ENCODE results near the gene TIPIN.
"Not testable (repeated sequence)": the region's sequence is repeated elsewhere in the genome, so short reads cannot be mapped to it uniquely, and the experiment has no call there.

Gene TIPIN

DNA sequence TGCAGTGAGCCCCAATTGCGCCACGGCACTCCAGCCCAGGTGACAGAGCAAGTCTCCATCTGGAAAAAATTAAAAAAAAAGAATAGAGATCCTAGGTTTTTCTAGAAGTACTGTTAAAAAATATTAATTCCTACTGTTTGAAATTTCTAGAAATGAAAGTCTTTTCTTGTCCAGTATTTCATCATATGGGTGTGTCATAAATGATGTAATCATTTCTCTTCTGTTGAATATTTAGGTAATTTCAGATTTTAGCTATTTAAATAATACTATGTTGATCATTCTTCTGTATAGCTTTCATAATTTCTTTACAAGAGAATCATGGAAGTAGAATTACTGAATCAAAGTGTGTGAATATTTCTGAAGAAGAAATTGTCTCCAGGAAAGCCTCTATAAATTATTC is 24.9 kb upstream of the TIPIN start:
- not testable (repeated sequence) for DNase-seq

DNA sequence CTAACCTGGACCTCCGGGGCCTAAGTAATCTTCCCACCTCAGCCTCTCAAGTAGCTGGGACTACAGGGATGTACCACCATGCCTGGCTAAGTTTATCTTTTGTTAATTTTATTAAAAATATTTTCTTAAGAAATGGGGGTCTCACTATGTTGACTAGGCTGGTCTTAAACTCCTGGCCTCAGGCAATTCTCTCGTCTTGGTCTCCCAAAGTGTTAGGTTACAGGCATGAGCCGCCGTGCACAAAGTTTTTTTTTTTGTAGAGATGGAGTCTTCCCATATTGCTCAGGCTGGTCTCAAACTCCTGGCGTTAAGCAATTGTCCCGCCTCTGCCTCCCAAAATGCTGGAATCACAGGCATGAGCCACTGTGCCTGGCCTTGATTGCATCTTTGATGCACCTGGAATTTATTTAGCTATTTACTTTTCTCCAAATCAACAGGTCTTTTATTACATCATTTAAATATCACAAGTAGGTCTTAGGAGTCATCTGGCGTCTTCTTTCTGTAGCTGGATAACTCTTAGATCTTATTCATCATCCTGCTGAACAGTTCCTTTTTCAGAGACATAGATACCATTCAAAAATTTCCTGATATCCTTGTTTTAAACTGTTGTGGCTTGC is 22.4 kb upstream of the TIPIN start:
- DNase-seq, result no peak

DNA sequence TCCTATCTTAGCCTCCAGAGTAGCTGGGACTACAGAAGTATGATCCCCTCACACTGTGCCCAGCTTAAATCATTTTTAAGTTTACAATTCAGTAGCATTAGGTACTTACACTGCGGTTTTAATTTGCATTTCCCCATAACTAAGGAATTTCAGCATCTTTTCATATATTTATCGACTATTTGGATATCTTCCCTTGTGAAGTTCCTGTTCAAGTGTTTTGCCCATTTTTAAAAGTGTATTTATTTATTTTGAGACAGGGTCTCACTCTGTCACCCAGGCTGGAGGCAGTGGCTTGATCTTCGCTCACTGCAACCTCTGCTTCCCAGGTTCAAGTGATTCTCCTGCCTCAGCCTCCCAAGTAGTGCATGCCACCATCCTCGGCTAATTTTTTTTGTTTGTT is 17.7 kb upstream of the TIPIN start:
- no peak for DNase-seq

DNA sequence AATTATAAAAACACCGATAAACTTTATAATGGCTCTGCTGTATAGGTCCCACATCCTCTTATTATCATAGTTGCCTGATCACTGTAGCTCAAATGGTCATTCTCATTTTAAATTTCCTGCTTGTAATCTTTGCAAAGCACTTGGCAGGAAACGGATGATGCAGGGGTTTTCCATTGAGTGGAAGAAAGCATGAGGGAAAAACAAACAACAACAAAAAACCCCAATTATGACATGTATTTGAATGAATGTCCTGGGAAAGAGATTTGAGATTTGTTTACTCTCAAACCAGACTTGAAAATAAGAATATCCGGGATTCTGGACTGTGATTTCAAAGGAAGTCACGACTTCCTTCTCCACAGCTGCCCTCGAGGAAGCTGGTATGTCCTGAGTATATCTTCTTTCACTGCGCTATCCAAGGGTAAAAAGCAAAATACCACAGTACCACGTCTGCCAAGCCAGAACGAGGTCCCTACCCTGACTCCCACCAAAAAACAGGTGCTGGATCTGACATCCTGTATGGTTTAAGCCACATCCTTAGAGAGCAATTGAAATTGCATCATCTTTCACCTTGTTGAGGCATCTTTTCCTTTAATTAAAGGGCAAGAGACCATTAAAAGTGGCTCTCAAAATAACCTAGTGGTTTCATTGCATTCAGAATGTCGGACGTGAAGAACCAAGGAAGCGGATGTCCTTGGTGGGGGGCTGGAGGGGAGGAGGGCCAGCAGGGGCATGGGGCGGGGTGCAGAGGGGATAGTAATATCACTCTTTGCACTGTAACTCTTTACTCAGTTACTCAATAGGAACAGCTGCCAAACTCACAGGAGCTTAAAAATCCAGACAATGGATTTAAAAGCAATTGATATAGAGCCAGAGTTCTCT is 13.5 kb upstream of the TIPIN start:
- peak; percentile 59 for DNase-seq

DNA sequence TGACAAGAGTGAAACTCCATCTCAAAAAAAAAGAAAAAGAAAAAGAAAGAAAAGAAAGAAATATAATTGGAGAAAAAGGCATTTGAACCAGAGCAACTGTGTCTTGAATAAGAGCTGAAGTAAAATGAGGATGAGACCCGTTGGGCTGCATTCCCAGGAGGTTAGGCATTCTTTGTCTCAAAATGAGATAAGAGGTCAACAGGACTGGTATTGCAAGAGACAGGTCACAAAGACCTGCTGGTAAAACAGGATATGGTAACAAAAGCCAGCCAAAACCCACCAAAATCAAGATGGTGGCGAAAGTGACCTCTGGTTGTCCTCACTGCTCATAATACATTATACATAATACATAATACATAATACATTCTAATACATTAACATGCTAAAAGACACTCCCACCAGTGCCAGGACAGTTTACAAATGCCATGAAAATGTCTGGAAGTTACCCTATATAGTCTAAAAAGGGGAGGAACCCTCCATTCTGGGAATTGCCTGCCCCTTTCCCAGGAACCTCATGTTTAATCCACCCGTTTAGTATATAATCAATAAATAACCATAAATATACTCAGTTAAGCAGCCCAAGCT is 8.6 kb upstream of the TIPIN start:
- DNase-seq, result no peak

DNA sequence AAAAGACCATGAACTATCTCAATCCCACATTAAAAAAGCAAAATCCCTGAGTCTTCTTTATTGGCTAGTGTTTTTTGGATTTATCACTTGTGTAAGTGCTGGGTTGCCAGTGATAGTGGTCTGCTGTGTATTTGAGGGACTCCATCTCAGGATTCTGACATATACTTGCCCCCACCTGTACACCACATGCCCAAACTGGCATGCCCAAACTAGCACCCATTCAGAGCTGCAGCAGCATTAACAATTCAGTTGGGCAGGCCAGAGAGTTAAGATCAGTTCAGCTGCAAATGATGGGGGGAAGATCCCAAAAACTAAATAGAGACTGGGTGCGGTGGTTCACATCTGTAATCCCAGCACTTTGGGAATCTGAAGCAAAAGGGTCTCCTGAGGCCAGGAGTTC is 6.3 kb upstream of the TIPIN start:
- no peak for DNase-seq

DNA sequence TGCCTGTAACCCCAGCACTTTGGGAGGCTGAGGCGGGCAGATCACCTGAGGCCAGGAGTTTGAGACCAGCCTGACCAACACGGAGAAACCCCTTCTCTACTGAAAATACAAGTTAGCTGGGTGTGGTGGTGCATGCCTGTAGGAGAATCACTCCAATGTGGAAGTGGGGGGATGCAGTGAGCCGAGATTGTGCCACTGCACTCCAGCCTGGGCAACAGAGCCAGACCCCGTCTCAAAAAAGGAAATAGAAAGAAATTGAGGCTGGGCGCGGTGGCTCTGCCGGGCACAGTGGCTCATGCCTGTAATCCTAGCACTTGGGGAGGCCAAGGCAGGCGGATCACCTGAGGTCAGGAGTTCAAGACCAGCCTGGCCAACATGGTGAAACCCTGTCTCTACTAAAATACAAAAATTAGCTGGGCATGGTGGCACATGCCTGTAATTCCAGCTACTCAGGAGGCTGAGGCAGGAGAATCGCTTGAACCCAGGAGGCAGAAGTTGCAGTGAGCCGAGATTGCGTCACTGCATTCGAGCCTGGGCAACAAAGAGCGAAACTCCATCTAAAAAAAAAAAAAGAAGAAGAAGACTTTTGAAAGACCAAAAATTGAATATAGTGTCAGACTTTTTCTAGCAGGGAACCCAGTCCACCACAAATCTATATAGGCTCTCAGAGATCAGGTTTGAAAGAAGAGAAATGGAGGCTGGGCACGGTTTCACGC is 5.4 kb upstream of the TIPIN start:
- not testable (repeated sequence) for DNase-seq

DNA sequence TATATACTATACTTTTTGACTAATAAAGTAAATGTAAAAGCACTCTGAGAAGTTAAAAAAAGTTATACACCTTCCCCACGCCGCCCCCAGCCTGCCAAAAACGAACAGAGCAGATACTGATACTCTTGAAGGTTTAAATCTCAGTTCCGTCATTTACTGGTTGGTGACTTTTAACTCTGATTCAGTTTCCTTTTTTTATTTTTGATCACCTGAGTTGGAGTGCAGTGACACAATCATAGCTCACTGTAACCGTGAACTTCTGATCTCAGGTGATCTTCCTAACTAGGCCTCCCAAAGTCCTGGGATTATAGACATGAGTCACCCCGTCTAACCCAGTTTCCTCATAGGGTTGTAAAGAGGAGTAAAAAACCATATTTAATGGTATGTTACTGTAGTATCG is 3.3 kb upstream of the TIPIN start:
- no peak for DNase-seq

DNA sequence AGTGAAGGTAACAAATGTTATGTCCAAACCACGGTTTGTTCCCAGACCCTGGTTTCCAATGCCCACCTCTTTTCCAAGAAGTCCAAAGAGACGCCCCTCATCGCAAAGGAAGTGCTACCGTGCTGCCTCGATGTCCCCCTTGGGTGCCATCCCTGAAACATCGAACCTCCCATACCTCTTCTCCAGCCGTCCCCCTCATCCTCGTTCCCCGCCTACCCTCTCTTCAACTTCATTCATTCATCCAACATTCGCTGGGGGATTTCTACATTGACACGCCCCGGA is 467 bp downstream of the TIPIN start:
- no peak for DNase-seq

DNA sequence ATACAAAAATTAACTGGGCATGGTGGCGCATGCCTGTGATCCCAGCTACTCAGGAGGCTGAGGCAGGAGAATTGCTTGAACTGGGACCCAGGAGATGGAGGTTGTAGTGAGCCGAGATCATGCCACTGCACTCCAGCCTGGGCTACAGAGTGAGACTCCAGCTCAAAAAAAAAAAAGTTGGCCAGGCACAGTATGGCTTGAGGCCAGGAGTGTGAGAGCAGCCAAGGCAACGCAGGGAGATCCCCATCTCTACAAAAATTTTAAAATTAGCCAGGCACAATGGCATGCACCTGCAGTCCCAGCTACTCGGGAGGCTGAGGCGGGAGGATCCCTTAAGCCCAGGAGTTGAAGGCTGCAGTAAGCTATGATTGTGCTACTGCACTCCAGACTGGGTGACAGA is 8.0 kb downstream of the TIPIN start:
- not testable (repeated sequence) for DNase-seq

DNA sequence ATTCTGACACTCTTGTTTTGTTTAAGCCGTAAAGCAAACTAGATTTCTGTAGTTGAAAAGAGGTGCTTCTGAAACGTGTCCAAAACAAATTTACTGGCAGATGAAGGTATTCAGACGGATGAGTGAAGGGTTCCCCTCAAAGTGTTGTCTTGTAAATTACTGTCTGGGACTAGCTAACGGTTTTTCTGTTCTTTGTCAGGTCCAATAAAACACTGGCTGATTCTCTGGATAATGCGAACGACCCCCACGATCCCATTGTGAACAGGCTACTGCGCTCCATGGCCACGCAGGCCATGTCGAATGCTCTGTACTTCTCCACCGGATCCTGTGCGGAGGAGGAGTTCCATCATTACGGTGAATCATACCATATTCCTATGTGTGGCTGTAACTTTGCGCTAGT is 27.7 kb downstream of the TIPIN start:
- DNase-seq, result no peak

DNA sequence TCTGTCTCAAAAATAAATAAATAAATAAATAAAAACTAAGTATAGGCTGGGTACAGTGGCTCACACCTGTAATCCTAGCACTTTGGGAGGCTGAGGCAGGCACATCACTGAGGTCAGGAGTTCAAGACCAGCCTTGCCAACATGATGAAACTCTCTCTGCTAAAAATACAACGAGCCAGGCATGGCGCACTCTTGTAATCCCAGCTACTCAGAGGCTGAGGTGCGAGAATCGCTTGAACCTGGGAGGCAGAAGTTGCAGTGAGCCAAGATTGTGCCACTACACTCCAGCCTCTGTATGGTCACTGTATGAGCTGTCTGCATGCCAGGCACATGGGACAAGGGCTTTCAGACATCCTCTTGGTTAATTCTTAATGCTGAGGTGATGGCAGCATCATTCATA is 28.7 kb downstream of the TIPIN start:
- no peak for DNase-seq

DNA sequence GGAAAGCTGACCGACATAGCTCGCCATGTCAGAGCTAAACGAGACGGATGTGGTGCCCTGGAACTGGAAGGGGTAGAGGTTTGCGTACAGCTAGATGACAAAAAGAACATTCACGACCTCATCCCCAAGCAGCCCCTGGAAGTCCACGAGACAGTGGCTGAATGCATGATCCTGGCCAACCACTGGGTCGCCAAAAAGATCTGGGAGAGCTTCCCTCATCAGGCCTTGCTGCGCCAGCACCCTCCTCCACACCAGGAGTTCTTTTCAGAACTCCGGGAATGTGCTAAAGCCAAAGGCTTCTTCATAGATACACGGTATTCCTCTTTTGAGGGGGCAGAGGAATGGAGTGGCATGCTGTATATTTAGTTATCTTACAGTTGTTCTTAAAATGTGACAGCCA is 30.4 kb downstream of the TIPIN start:
- no peak for DNase-seq

DNA sequence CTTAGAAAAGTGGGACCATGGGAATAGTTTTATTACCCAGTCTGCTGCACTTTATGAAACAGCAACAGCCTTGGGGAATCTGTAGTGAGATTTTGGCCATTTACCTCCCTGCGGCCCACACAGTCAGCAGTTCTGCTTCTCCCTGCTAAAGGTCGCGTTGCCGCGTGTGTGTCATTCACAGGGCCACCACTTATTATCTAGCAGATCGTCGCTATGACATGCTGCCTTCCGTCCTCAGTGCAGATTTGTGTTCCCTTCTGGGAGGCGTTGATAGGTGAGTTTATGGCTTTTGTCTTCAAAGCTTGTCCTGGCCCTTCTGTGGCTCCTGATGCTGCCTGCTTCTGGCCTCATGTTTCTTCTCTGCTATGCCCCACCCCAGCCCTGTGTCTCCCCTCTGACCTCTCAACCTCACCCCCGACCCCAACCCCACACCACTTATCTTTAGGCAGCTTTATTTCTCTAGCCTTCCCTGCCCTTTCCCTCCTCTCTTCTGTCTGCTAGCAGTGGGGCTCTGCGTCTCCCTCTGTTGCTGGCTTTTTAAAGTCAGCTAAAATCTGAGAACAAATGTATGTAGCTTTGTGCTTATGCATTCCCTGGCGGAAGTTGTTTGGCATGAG is 33.1 kb downstream of the TIPIN start:
- no peak for DNase-seq

DNA sequence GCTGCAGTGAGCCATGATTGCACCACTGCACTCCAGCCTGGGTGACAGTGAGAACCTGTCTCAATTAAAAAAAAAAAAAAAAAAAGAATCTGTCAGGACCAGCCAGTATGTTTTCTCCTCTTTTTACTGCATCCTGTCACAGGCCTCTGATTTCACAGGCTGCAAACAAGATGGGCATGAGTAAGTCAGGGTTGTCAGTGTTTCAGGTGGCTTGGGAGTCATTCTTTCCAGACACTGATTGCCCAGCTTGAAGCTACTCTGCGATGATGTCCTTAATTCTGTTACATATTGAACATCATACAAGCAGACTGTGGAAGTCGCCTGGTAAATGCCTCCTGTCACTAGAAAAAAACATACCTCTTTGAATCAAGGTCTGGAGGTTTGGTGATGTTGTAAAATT is 44.3 kb downstream of the TIPIN start:
- no peak for DNase-seq

DNA sequence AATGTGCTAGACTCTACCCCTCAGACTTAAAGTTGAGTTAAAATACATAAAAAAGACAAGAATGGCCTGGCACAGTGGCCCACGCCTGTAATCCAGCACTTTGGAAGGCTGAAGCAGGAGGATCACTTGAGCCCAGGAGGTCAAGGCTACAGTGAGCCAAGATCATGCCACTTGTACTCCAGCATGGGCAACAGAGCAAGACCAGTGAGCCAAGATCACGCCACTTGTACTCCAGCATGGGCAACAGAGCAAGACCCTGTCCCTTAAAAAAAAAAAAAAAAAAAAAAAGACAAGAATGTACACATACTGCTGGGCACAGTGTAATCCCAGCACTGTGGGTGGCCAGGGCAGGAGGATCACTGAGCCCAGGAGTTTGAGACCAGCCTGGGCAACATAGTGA is 45.7 kb downstream of the TIPIN start:
- no peak for DNase-seq

DNA sequence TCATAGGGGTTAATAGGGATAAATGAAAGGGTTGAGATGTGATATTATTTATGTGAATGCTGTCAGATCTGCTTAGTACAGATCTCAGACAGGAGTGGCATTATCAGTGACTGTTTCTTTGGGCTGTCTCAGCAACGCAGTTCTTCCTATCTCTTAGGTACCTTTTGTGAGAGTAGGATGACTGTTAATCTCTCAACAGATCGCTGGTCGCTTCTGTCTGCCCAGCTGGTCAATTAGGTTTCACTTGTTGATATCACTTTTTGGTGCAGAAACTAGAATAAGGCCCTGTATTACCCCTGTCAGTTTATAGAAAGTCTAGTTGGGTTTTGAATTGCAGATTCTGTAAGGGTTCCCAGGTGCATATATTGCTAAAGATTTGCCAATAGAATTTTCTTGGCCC is 46.7 kb downstream of the TIPIN start:
- no peak for DNase-seq

DNA sequence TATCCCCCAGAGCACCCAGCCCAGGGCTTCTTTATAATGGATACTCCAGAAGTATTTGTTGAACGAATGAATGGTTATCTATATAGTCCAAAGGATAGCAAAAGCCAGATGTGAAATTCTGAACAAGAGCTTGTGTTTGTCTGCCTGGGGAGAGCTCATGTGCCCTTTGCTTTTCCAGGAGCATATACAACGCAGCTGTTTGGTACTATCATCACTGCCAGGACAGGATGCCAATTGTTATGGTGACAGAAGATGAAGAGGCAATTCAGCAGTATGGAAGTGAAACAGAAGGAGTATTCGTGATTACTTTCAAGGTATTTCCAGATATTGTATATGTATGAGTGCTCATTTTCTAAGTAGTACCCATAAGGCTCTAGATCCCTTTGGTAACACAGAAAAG is 48.0 kb downstream of the TIPIN start:
- DNase-seq, result no peak

DNA sequence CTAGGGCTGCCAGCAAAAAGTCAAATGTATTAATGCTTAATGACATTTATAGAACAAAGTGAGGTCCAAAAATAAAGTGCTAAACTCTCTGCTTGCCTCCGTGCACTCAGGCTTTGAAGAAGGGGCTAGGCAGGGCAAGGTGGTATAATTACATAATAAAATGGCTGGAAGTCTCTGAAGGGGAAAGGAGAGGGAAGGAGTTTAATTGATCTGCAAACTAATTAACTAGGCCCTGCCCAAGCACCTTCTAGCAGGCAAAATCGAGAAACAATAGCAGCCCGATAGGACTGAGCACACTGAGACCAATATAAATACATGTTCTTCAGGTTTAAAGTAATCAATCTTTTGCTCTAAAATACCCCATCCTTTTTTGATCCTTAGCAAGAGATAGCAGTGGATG is 50.1 kb downstream of the TIPIN start:
- no peak for DNase-seq

DNA sequence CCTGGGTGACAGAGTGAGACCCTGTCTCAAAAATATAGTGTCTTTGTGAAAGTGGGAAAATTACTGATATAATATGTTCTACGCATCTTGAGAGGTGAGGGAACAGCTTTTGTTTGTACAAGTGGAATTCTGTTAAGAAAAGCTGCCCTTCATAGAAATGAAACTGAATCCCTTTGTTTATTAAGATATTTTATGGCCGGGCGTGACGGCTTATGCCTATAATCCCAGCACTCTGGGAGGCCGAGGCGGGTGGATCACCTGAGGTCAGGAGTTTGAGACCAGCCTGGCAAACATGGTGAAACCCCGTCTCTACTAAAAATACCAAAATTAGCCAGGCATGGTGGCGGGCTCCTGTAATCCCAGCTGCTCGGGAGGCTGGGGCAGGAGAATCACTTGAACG is 52.1 kb downstream of the TIPIN start:
- DNase-seq, result not testable (repeated sequence)

DNA sequence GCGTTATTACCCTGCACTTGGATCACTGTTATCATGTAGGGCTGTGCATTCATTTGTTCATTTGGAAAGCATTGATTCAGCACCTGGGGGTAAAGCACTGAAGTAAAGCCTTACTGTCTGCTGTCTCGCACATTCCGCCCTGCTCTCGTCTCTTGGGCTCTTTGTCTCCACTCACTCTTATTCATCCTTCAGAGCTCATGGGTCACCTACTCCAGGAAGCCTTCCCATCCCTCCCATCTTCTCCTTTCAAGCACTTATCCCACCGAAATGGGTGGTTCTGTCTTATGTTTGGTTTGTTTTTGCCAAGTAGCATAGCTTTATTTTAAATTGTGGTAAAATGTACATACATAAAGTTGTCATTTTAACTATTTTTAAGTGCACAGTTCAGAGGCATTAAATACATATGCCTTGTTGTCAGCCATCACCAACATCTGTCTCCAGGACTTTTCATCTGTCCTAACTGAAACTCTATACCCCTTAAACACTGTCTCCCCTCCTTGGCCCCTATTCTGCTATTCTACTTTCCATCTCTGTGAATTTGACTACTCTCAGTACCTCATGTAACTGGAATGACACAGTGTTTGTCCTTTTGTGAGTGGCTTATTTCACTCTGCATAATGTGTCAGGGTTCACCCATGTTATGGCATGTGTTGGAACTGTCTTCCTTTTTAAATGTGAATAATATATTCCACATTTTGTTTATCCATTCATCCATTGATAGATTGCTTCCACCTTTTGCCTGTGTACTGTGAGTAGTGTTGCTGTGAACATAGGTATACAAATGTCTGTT is 53.8 kb downstream of the TIPIN start:
- DNase-seq, result no peak

DNA sequence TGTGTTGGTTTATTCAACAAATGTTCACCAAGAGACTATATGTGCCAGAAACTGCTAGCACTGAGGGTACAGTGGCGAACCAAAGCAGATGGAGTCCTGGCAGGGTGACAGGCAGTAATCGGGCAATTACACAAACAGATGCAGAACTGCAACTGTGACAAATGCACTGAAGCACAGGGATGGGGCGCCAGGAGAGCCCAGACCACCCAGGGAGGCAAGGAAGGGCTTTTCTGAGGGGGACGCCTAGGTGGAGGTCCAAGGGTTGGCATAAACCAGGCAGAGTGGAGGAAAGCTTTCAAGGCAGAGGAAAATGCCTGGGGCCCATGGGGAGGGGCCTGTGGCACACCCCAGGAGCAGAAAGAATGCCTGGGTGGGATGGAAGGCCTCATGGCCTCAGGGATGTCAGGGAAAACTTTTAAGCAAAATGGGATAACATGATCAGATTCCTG is 57.7 kb downstream of the TIPIN start:
- DNase-seq, result no peak

DNA sequence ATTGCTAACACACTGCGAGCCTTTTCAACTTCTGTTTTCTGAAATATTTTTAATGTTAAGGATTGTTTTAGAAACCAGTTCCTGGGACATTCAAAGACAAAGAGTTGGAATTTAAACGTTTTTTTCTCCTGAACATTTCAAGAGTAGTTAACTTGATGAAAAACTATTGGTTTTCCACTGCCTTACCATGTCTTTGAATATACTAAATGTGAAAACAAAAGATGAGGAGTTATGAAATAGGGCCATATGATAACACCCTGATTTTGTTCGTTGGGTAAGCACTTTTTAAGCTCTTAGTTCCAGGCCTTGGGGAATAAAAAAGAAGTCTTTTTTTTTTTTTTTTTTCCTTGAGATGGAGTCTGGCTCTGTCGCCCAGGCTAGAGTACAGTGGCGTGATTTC is 60.3 kb downstream of the TIPIN start:
- DNase-seq, result no peak

All from NCI-H510A treated with DMSO at 0.1 percent for 48 hours (cell line).